Measurements from ENCODE around the gene APOBEC2.

DNA sequence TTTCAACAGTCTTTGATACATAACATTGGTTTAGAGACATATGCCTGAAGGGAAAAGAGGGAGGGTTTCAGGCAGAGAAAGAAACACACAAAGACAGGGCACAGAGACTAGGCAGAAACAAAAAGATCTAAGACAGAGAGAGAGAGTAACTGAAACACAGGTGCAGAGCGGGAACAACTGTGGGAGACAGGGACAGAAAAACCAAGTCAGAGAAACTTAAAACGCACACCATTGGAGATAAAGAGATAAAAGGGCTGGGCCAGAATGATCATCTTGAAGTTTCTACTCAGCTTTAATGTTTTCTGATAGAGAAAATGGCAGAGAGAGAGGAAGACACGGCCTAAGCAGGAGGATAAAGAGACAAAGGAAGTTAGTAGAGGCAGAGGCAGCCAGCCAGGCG is 25.8 kb upstream of the APOBEC2 start:
- TF ChIP-seq MAZ (IDR thresholded peaks at IDR 0.05; ENCODE audit: borderline replicate concordance, low read depth, low read length) (no peak), POLR2A (IDR thresholded peaks at IDR 0.05; ENCODE audit: low read depth, low read length) (no peak), MXI1 (IDR thresholded peaks at IDR 0.05; ENCODE audit: borderline replicate concordance, low read depth, low read length) (no peak), CEBPB (IDR thresholded peaks at IDR 0.05; ENCODE audit: low read depth, low read length) (no peak), SMC3 (IDR thresholded peaks at IDR 0.05; ENCODE audit: low read depth, low read length) (no peak), MAFK (IDR thresholded peaks at IDR 0.05; ENCODE audit: low read depth, low read length) (no peak)
- TF ChIP-seq, protein P1, sequence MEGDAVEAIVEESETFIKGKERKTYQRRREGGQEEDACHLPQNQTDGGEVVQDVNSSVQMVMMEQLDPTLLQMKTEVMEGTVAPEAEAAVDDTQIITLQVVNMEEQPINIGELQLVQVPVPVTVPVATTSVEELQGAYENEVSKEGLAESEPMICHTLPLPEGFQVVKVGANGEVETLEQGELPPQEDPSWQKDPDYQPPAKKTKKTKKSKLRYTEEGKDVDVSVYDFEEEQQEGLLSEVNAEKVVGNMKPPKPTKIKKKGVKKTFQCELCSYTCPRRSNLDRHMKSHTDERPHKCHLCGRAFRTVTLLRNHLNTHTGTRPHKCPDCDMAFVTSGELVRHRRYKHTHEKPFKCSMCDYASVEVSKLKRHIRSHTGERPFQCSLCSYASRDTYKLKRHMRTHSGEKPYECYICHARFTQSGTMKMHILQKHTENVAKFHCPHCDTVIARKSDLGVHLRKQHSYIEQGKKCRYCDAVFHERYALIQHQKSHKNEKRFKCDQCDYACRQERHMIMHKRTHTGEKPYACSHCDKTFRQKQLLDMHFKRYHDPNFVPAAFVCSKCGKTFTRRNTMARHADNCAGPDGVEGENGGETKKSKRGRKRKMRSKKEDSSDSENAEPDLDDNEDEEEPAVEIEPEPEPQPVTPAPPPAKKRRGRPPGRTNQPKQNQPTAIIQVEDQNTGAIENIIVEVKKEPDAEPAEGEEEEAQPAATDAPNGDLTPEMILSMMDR (conservative IDR thresholded peaks at IDR 0.05; ENCODE audit: low read depth, low read length): no peak
- TF ChIP-seq, protein P2, sequence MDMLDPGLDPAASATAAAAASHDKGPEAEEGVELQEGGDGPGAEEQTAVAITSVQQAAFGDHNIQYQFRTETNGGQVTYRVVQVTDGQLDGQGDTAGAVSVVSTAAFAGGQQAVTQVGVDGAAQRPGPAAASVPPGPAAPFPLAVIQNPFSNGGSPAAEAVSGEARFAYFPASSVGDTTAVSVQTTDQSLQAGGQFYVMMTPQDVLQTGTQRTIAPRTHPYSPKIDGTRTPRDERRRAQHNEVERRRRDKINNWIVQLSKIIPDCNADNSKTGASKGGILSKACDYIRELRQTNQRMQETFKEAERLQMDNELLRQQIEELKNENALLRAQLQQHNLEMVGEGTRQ (IDR thresholded peaks at IDR 0.05; ENCODE audit: low read depth, low read length): no peak
